Effector CD8-positive, alpha-beta T cell (primary cell): ENCODE measurements around the gene HMCN1.
"Not testable (repeated sequence)": the region's sequence is repeated elsewhere in the genome, so short reads cannot be mapped to it uniquely, and the experiment has no call there.

Source experiments
- DNase-seq: peaks from one replicate; lab custom pipeline; 2025; lab: John Stamatoyannopoulos, UW

Gene HMCN1

GRCh38 chr1:186202776-186203175 lies 468.6 kb downstream of the HMCN1 start:
- DNase-seq = no peak

DNA sequence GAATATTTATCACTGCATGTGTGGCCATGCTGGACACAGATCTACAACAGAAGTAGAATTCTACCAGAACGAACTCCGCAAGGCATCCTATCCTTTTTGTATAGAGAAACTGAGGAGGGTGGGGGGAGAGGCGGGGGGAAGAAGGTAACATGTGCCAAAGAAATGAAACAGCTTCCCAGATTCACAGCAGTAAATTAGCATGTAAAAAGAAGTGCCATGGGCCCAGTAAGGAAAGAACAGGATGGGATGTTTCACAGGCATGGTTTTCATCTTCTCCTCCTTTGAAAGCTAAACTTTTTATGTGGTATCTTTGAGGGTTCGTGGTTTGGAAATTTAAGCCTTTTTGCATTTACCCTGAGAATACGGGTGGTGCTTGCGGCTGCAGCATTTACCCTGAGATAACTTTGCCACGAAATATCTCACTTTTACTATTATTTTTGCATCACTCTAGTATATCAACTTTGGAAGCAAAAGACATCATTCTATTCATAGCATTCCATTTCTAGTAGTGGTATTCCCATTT lies 471.9 kb downstream of the HMCN1 start:
- DNase-seq = no peak

DNA sequence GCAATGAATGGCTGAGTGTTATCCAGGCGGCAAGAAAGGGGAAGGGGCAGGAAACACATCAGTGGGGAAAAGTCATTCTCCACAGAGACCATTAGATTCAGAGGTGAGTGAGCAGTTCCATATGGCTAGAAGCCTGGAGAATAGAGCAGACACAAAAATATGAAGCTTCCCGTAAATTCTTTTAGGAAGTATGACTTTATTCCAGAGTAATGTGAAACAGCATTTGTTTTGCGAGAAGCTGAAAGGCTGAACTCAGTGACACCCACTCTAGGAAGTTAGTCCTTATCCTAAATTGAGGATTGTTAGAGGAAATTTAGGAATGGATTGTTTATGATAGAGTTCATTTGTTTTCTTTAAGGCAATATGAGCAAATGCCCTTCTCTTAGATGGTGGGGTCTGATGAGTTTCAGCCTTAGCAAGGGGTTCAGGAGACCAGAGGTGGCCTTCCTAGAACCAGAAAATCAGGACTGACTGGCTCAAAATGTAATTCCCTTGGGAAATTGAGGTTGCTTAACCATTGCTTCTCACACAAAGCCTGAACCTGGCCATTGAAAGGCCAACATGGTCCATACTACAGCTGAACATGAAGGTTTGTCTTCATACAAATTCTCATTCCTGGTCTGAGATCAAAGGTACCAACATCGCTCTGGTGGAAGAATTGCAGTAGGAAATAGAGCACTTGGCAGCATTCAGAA lies 473.3 kb downstream of the HMCN1 start:
- no peak for DNase-seq

DNA sequence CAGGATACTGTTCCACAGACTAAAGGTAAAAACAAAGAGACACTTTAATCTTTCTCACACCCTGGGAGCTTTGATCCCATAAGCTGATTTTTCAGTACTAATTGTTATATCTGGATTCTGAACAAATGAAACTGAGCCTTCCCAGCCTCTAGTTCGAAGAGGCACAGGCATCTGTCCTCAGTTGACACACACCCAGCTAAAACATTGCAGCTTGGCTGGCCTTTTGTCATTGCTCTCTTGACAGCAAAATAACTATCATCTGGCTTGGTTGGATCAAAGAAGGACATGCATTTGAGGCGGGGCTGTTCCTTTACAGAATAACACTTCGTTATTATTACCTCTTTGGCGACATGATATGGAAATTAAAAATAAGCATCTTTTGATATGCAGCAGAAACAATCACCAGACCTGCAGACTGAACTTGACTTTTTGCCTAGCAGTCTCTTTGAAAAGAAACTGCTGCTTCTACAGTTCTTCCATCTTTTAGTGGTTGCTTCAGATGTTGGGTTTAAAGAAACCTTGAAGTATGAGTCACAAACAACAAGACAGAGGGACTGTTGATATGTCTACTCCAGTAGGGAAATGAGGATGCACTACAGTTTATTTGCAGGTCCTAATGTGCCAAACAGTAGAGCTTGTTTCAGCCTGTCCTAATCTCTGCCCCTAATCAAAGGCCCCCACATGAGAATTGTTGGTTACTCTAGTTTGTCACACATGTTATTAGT lies 474.4 kb downstream of the HMCN1 start:
- no peak for DNase-seq

DNA sequence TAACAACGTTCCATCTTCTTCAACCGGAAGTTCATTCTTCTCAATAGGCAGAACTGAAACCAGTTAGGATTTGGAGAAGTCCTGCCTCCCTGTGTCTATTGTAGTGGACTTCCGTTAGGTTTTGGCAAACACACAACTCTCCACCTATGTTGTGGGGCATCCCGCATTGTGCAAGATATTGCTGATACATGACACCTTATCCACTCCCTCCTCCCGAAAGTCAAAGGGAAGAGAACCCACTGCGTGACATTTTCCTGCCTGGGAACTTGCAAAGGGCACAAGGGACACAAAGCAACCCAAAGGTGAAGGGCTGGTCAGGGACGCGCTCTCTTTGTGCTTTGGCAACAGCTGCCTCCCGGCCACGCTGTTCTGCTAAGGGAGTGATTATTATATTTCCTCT lies 476.1 kb downstream of the HMCN1 start:
- no peak for DNase-seq

DNA sequence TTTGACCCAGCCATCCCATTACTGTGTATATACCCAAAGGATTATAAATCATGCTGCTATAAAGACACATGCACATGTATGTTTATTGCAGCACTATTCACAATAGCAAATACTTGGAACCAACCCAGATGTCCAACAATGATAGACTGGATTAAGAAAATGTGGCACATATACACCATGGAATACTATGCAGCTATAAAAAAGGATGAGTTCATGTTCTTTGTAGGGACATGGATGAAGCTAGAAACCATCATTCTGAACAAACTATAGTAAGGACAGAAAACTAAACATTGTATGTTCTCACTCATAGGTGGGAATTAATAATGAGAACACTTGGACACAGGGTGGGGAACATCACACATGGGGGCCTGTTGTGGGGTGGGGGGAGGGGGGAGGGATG lies 477.4 kb downstream of the HMCN1 start:
- not testable (repeated sequence) for DNase-seq

GRCh38 chr1:186212568-186213224 lies 478.5 kb downstream of the HMCN1 start:
- DNase-seq = no peak

DNA sequence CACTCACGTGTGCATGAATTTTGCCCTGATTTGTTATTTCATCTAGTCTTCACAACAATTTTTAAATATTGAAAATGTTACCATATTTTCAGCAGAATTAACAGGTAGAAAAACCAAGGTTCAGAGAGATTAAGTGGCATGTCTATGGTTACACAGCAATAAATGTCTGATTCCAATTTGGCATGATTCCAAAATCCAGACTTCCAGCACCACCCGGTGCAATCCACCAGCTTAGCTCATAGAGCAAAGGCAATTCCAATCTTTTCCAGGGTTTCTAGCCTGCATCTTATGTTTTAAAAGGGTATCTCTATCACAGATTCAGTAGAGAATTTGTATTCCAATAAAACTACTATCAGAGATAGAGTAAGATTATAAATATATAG lies 479.0 kb downstream of the HMCN1 start:
- no peak for DNase-seq

- DNase-seq = no peak
These were observed 480.6 kb downstream of the HMCN1 start for GRCh38 chr1:186214791-186215190.

- no peak for DNase-seq
These were observed 481.4 kb downstream of the HMCN1 start for GRCh38 chr1:186215636-186216035.

DNA sequence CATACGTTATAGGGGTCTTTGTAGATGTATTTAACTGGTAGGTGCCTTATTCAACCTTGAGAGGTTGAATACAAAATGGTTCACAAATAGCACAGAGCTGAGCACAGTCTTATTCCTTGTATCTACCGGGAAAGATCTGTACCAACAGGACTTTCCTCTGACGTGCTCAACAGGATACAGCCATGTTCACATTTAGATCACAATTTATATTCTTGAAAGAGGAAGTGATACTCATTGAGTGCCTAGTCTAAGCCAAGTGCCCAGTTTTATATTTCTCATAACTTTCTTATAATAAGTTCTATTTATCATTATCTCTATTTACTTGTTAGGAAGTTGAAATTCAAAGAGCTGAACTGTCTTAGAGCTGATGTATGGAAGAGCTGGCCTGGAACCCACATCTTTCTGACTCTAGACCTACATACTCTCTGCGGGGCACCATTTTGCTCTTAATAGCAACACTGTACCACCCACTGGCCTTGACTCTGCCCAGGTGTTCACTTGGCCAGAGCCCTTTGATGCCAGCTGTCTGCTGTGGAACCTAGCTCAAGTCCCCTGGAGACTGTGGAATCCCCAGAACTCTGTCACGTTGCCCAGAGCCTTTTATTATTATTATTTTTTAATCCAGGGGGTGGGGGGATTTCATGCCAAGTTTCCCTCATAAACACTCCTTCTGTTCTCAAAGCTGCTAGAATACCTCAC lies 484.6 kb downstream of the HMCN1 start:
- DNase-seq = no peak

- no peak for DNase-seq
These were observed 485.9 kb downstream of the HMCN1 start for GRCh38 chr1:186220067-186220466.

GRCh38 chr1:186220911-186221310 lies 486.7 kb downstream of the HMCN1 start:
- DNase-seq = no peak

DNA sequence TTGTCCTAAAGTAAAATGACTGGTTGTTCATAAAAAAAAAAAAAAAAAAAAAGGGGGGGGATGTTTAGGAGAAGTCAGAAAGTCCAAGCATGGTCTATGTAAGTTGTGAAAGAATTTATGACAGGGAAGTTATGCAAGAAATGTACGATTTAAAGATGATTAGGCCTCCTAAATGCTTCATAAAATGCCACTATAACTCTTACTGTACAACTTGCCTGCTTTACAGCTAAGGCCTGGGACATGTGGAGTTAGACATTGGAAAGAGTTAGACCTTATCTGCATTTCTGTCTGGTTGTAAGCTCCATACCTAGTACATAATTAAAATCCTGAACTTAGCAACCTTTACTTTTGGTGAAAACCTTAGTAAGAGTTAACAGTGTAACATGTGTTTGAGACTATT lies 490.9 kb downstream of the HMCN1 start:
- no peak for DNase-seq

GRCh38 chr1:186228749-186229148 lies 494.6 kb downstream of the HMCN1 start:
- DNase-seq = no peak

- DNase-seq = no peak
These were observed 497.8 kb downstream of the HMCN1 start for GRCh38 chr1:186231861-186232436.

DNA sequence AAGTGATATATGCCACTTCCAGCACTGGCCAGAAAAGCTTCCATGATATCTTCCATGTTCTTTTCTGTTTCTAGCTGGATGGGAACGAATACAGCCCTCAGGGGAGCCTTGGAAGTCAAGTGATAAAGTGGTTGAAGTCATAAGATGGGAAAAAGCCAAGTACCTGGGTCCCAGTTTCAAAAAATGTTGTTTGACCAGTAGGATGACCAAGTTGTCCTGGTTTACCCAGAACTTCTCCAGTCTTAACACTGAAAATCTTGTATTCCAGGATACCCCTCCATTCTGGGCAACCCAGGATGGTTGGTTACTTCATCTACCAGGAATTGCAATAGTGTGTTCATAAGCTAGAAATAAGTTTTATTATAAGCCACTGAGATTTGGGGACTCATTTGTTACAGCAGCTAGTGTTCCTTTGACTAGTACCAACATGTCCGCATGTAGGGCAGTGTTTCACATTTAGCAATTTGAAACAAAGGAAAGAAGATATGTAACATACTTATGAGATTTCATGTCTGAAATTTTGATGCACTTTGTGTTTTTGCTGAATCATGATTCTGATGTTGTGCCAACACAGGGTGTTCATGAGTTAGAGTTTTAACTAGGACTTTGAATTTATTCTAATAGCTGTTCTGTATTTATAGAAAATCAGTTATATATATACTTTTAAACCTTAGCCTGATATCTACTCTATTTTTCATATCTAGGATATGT lies 500.9 kb downstream of the HMCN1 start:
- no peak for DNase-seq

GRCh38 chr1:186235696-186236095 lies 501.5 kb downstream of the HMCN1 start:
- DNase-seq = no peak

- DNase-seq = no peak
These were observed 502.7 kb downstream of the HMCN1 start for GRCh38 chr1:186236921-186237320.

DNA sequence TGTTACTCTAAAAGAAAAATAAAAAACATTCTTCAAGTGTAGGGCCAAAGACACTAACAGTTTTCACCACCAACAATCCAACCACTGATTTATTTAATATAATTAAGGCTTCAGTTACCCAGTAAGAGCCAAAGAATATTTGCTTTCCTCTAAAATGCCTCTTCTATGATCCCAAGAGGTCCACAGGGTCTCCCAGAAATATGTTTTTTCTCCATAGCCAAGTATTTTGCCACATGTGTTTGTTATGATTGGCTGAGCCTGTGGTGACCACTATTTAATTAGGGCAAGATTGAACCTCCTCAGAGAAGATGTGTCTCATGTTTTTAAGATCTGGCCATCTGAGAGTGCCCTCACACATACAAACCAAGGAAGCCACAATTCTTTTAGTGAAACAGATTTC lies 505.0 kb downstream of the HMCN1 start:
- DNase-seq = no peak

DNA sequence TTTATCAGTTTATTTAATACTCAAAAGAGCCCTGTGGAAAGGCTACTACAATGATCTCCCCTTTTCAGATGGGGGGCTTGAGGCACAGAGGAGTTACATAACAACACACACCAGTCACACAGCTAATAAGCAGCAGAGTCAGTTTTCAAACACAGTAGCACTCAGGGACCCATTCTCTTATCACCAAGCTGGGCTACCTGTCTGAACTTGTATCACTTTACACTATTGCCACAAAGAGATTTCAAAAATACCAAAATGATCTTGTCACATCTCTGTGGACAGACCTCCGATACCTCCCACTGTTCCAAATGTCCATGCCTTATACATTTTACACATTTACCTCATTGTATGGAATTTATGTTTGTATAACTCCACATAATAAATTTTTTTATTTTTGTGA lies 506.2 kb downstream of the HMCN1 start:
- DNase-seq = no peak
